IMR-90 (cell line): ENCODE measurements around the gene GPR132. TPM values are rescaled to one million over a fixed set of nuclear protein-coding genes. Genes with fewer than 3 reads are reported as not detected.

ENCODE experiments used
- ATAC-seq: fragments of 200-7000 bp; cut with Tn5 transposase; 2 replicates; pipeline ENCODE4 v1.9.1; 2020; ENCODE audit warnings: low read depth, mild to moderate bottlenecking, moderate library complexity
- BruUV-seq: library from RNA; stranded (reverse); fragments of 400-500 nt; replicated peaks from 2 replicates; lab custom pipeline; 2021; lab: Mats Ljungman, UMichigan
- CTCF ChIA-PET: fragments of 300-600 bp; formaldehyde crosslinking; extraction: SDS; loops from one replicate; lab custom pipeline; 2021; ENCODE audit warnings: antibody characterized with exemption; lab: Yijun Ruan, JAX
- POLR2A ChIA-PET: fragments of 300-600 bp; sonication (Branson Sonifier 250); formaldehyde crosslinking; loops from one replicate; lab custom pipeline; 2022; ENCODE audit warnings: antibody characterized with exemption; ENCODE audit not compliant: unreplicated experiment; lab: Charles Lee
- DNase-seq: peaks from one replicate; pipeline ENCODE4 v3.0.0; 2013
- H2AFZ ChIP-seq: replicated peaks from 2 replicates; pipeline ENCODE3; 2013; ENCODE audit warnings: low read length, mild to moderate bottlenecking; ENCODE audit not compliant: poor library complexity
- H2AK5ac ChIP-seq: 2 replicates; pipeline ENCODE4 v1.6.1; 2013; ENCODE audit warnings: low read depth, low read length, inconsistent platforms
- H2AK9ac ChIP-seq: replicated peaks from 2 replicates; pipeline ENCODE3; 2013; ENCODE audit warnings: mild to moderate bottlenecking, low read depth, low read length, moderate library complexity; ENCODE audit not compliant: poor library complexity
- H2BK120ac ChIP-seq: 2 replicates; pipeline ENCODE4 v1.6.1; 2013; ENCODE audit warnings: low read depth, low read length, inconsistent platforms
- H2BK15ac ChIP-seq: 3 replicates; pipeline ENCODE4 v1.6.1; 2013; ENCODE audit warnings: low read depth, low read length, inconsistent platforms
- H2BK20ac ChIP-seq: 2 replicates; pipeline ENCODE4 v1.6.1; 2013; ENCODE audit warnings: low read depth, mild to moderate bottlenecking, inconsistent platforms, low read length, moderate library complexity
- H2BK5ac ChIP-seq: 2 replicates; pipeline ENCODE4 v1.6.1; 2013; ENCODE audit warnings: mild to moderate bottlenecking, low read depth, low read length, inconsistent platforms; ENCODE audit not compliant: poor library complexity, severe bottlenecking
- H3K14ac ChIP-seq: replicated peaks from 2 replicates; pipeline ENCODE4 v1.6.1; 2013; ENCODE audit warnings: low read depth, low read length, inconsistent platforms
- H3K18ac ChIP-seq: 2 replicates; pipeline ENCODE4 v1.6.1; 2013; ENCODE audit warnings: low read depth, low read length, control low read depth
- H3K23ac ChIP-seq: 2 replicates; pipeline ENCODE4 v1.6.1; 2013; ENCODE audit warnings: low read depth, low read length, inconsistent platforms
- H3K27ac ChIP-seq: 2 replicates; pipeline ENCODE4 v1.5.1; 2013; ENCODE audit warnings: mild to moderate bottlenecking, control low read depth, low read length; ENCODE audit not compliant: insufficient read depth
- H3K27me3 ChIP-seq: 2 replicates; pipeline ENCODE4 v1.6.1; 2013; ENCODE audit warnings: low read length; ENCODE audit not compliant: control insufficient read depth, insufficient read depth
- H3K36me3 ChIP-seq: 2 replicates; pipeline ENCODE4 v1.6.1; 2013; ENCODE audit warnings: low read length, mixed read lengths; ENCODE audit not compliant: control insufficient read depth, insufficient read depth
- H3K4ac ChIP-seq: 2 replicates; pipeline ENCODE4 v1.6.1; 2013; ENCODE audit warnings: low read depth, low read length, inconsistent platforms
- H3K4me1 ChIP-seq: 2 replicates; pipeline ENCODE4 v1.6.1; 2013; ENCODE audit warnings: low read length, mixed read lengths; ENCODE audit not compliant: control insufficient read depth, insufficient read depth
- H3K4me2 ChIP-seq: 2 replicates; pipeline ENCODE4 v1.6.1; 2013; ENCODE audit warnings: low read depth, mild to moderate bottlenecking, control low read depth, low read length, moderate library complexity
- H3K4me3 ChIP-seq: 2 replicates; pipeline ENCODE4 v1.5.1; 2013; ENCODE audit warnings: low read depth, mild to moderate bottlenecking, control low read depth, low read length, moderate library complexity; ENCODE audit not compliant: insufficient read depth
- H3K56ac ChIP-seq: 2 replicates; pipeline ENCODE4 v1.6.1; 2013; ENCODE audit warnings: low read length, inconsistent platforms; ENCODE audit not compliant: insufficient read depth; ENCODE audit errors: extremely low read depth
- H3K79me1 ChIP-seq, 2 experiments: 2 replicates each; pipeline ENCODE4 v1.6.1; 2013; ENCODE audit warnings: low read length in 2 of 2, inconsistent platforms in 1 of 2, low read depth in 1 of 2
- H3K9ac ChIP-seq: 2 replicates; pipeline ENCODE4 v1.6.1; 2013; ENCODE audit warnings: low read depth, low read length, control low read depth
- H3K9me1 ChIP-seq: 2 replicates; pipeline ENCODE4 v1.6.1; 2013; ENCODE audit warnings: low read length, inconsistent platforms; ENCODE audit not compliant: insufficient read depth
- H3K9me3 ChIP-seq: 2 replicates; pipeline ENCODE4 v1.6.1; 2013; ENCODE audit warnings: low read length; ENCODE audit not compliant: control insufficient read depth, insufficient read depth
- H4K20me1 ChIP-seq: 2 replicates; pipeline ENCODE4 v1.6.1; 2013; ENCODE audit warnings: low read length, inconsistent platforms; ENCODE audit not compliant: insufficient read depth
- H4K5ac ChIP-seq: 2 replicates; pipeline ENCODE4 v1.6.1; 2013; ENCODE audit warnings: mild to moderate bottlenecking, low read depth, low read length, control low read depth
- H4K8ac ChIP-seq, 2 experiments: 2 replicates each; pipeline ENCODE4 v1.6.1; 2013; ENCODE audit warnings: low read depth in 2 of 2, low read length in 2 of 2, control low read depth in 1 of 2, inconsistent platforms in 1 of 2
- H4K91ac ChIP-seq: 2 replicates; pipeline ENCODE4 v1.6.1; 2013; ENCODE audit warnings: low read depth, low read length, inconsistent platforms; ENCODE audit not compliant: insufficient read depth
- BHLHE40 ChIP-seq: fragments of 150-350 bp; IDR thresholded peaks from 2 replicates; pipeline ENCODE4 v1.6.1; 2016; ENCODE audit warnings: mild to moderate bottlenecking, low read depth, low read length
- CEBPB ChIP-seq: IDR thresholded peaks from 2 replicates; pipeline ENCODE4 v1.6.1; 2012; ENCODE audit warnings: low read depth, low read length, improper control_type of control experiment
- CHD1 ChIP-seq: IDR thresholded peaks from 2 replicates; pipeline ENCODE4 v1.6.1; 2012; ENCODE audit warnings: low read depth, low read length, improper control_type of control experiment
- MXI1 ChIP-seq: IDR thresholded peaks from 2 replicates; pipeline ENCODE4 v1.6.1; 2012; ENCODE audit warnings: low read depth, mild to moderate bottlenecking, low read length, moderate library complexity, borderline replicate concordance
- POLR2A ChIP-seq: IDR thresholded peaks from 2 replicates; pipeline ENCODE4 v1.6.1; 2012; ENCODE audit warnings: mild to moderate bottlenecking, low read depth, low read length
- RAD21 ChIP-seq: IDR thresholded peaks from 2 replicates; pipeline ENCODE4 v1.6.1; 2012; ENCODE audit warnings: low read length, improper control_type of control experiment
- RCOR1 ChIP-seq: IDR thresholded peaks from 2 replicates; pipeline ENCODE4 v1.6.1; 2012; ENCODE audit warnings: mild to moderate bottlenecking, low read length, improper control_type of control experiment; ENCODE audit not compliant: insufficient replicate concordance
- SMC3 ChIP-seq: fragments of 150-350 bp; IDR thresholded peaks from 2 replicates; pipeline ENCODE4 v1.6.1; 2016; ENCODE audit warnings: low read depth, mild to moderate bottlenecking, antibody characterized with exemption, low read length, moderate library complexity
- USF2 ChIP-seq: fragments of 150-350 bp; IDR thresholded peaks from 2 replicates; pipeline ENCODE4 v1.6.1; 2017; ENCODE audit warnings: mild to moderate bottlenecking, antibody characterized with exemption, low read length, low read depth
- WGBS, 2 experiments: methylation state at CpG; one replicate each; pipeline versions ENCODE4 v1.1.5 to v1.1.7; 2013; ENCODE audit warnings: missing lambda C conversion rate in 2 of 2; ENCODE audit not compliant: insufficient read length in 1 of 2; ENCODE audit errors: extremely low coverage in 2 of 2; 5-methylcytosine and 5-hydroxymethylcytosine counted together
- dilution Hi-C: fragments of 300-500 bp; cut with HindIII; formaldehyde crosslinking; loops from one replicate; pipeline ENCODE4 v1.14.3; 2018; ENCODE audit warnings: low sequenced_read_pairs; ENCODE audit not compliant: unreplicated experiment
- in situ Hi-C: fragments of 300-500 bp; cut with MboI; formaldehyde crosslinking; loops from 3 replicates; pipeline ENCODE4 v1.14.3; 2019; ENCODE audit warnings: low sequenced_read_pairs, inconsistent platforms, mixed read lengths
- intact Hi-C: fragments of 100-400 bp; cut with micrococcal nuclease; formaldehyde crosslinking; loops from 2 replicates; pipeline ENCODE4 v1.10.0; 2022
- polyA plus RNA-seq, 3 experiments: library from polyadenylated mRNA; depleted of rRNA; stranded (reverse); fragments of >200 nt; gene quantifications; 2 replicates each; pipeline ENCODE4 v1.2.3, GENCODE V29; 2012; ENCODE audit warnings: low replicate concordance in 1 of 3
- total RNA-seq: library from RNA; depleted of rRNA; stranded (reverse); fragments of >200 nt; gene quantifications from 2 replicates; pipeline ENCODE4 v1.2.3, GENCODE V29; 2012
- TF ChIP-seq, protein P1 (sequence below): fragments of 150-350 bp; IDR thresholded peaks from 2 replicates; pipeline ENCODE4 v1.6.1; 2016; ENCODE audit warnings: low read depth, mild to moderate bottlenecking, low read length, moderate library complexity, borderline replicate concordance
- TF ChIP-seq, protein P2 (sequence below): conservative IDR thresholded peaks from 2 replicates; pipeline ENCODE4 v1.5.1; 2012; ENCODE audit warnings: mild to moderate bottlenecking, low read depth, low read length, improper control_type of control experiment

Gene GPR132
- total and polyA plus RNA-seq, 2 of the 4 experiments (the other 2 are of a cell fraction), result under 0.01 to 0.10 TPM

- no peak overlapping the region for H2BK120ac ChIP-seq
- H2AK5ac ChIP-seq, result no peak overlapping the region
- CTCF ChIA-PET, result no interaction called here
- H3K4me3 ChIP-seq, result no peak overlapping the region
- intact Hi-C loops, result no loop called here
- H3K27ac ChIP-seq, result no peak overlapping the region
- no peak overlapping the region for H4K8ac ChIP-seq
- no peak overlapping the region for H3K14ac ChIP-seq
- peaks cover 15% of the 10 kb centered on the region for H3K27me3 ChIP-seq
- peak overlapping the region; percentile 70 for H2AK9ac ChIP-seq
- no peaks in the 10 kb centered on the region for H3K9me1 ChIP-seq
- no peak overlapping the region for H4K5ac ChIP-seq
- in situ Hi-C loops, result no loop called here
- 42% methylated on average over 6 of the region's 15 CpGs; no CpG with 5 or more reads in 1 of the 2 experiments for WGBS, 2 experiments
- ATAC-seq (no peak), DNase-seq (no peak)
- H3K9ac ChIP-seq, result no peak overlapping the region
- H3K23ac ChIP-seq, result no peak overlapping the region
- no peaks in the 10 kb centered on the region for H3K36me3 ChIP-seq
- no peak overlapping the region for H3K4ac ChIP-seq
- peaks cover 3% of the 10 kb centered on the region; the same call in 1 of the 2 replicates for H3K4me1 ChIP-seq
- no peak overlapping the region for H2BK15ac ChIP-seq
- no peaks in the 10 kb centered on the region for H4K20me1 ChIP-seq
- BruUV-seq, result no TSS peak
- TF ChIP-seq RCOR1, result no peak
- TF ChIP-seq CEBPB, result no peak
- no peak for TF ChIP-seq MXI1
- no peak for TF ChIP-seq POLR2A
- TF ChIP-seq, protein P1, sequence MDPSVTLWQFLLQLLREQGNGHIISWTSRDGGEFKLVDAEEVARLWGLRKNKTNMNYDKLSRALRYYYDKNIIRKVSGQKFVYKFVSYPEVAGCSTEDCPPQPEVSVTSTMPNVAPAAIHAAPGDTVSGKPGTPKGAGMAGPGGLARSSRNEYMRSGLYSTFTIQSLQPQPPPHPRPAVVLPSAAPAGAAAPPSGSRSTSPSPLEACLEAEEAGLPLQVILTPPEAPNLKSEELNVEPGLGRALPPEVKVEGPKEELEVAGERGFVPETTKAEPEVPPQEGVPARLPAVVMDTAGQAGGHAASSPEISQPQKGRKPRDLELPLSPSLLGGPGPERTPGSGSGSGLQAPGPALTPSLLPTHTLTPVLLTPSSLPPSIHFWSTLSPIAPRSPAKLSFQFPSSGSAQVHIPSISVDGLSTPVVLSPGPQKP, result no peak
- no peak for TF ChIP-seq SMC3
- TF ChIP-seq BHLHE40, result no peak
- TF ChIP-seq RAD21, result no peak
- TF ChIP-seq USF2, result no peak
- TF ChIP-seq, protein P2, sequence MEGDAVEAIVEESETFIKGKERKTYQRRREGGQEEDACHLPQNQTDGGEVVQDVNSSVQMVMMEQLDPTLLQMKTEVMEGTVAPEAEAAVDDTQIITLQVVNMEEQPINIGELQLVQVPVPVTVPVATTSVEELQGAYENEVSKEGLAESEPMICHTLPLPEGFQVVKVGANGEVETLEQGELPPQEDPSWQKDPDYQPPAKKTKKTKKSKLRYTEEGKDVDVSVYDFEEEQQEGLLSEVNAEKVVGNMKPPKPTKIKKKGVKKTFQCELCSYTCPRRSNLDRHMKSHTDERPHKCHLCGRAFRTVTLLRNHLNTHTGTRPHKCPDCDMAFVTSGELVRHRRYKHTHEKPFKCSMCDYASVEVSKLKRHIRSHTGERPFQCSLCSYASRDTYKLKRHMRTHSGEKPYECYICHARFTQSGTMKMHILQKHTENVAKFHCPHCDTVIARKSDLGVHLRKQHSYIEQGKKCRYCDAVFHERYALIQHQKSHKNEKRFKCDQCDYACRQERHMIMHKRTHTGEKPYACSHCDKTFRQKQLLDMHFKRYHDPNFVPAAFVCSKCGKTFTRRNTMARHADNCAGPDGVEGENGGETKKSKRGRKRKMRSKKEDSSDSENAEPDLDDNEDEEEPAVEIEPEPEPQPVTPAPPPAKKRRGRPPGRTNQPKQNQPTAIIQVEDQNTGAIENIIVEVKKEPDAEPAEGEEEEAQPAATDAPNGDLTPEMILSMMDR, result no peak
- no peak for TF ChIP-seq CHD1
- H2AFZ ChIP-seq, result no peak overlapping the region
- no peak overlapping the region for H2BK20ac ChIP-seq
- H4K91ac ChIP-seq, result no peak overlapping the region
- H3K56ac ChIP-seq, result no peak overlapping the region
- dilution Hi-C loops, result loop anchor here (10.0 kb wide), 1 partner anchor 121 kb away; no protein-coding TSS in a partner anchor
- H3K9me3 ChIP-seq, result no peaks in the 10 kb centered on the region
- no peak overlapping the region for H3K18ac ChIP-seq
- no peaks in the 10 kb centered on the region for H3K79me1 ChIP-seq
- no peak overlapping the region for H2BK5ac ChIP-seq
- POLR2A ChIA-PET, result no interaction called here
- H3K4me2 ChIP-seq, result no peak overlapping the region
These were observed 9.9 kb downstream of the GPR132 start for GRCh38 chr14:105055334-105055733.
